H1 (cell line): Measurements from ENCODE around the gene SLC6A2. TPM values are rescaled to one million over a fixed set of nuclear protein-coding genes. Genes with fewer than 3 reads are reported as not detected.

Source experiments
- CHD7 ChIP-seq: fragments of 300-600 bp; sonication (generic); IDR thresholded peaks from 2 replicates; pipeline ENCODE4 v1.7.1; 2012; ENCODE audit warnings: low read length, moderate library complexity, mild to moderate bottlenecking, inconsistent platforms; ENCODE audit not compliant: insufficient replicate concordance
- CTBP2 ChIP-seq: IDR thresholded peaks from 2 replicates; pipeline ENCODE4 v1.7.0; 2011; ENCODE audit warnings: borderline replicate concordance, mild to moderate bottlenecking, moderate library complexity, mixed read lengths, low read length; ENCODE audit not compliant: insufficient read depth, insufficient read length
- EZH2 ChIP-seq: fragments of 200-600 bp; sonication (generic); IDR thresholded peaks from 2 replicates; pipeline ENCODE4 v1.7.1; 2012; ENCODE audit warnings: low read depth, mild to moderate bottlenecking, moderate library complexity, low read length, inconsistent platforms; ENCODE audit not compliant: severe bottlenecking
- KDM4A ChIP-seq: IDR thresholded peaks from one replicate; pipeline ENCODE4 v1.7.1; 2012; ENCODE audit warnings: low read depth, mild to moderate bottlenecking, moderate library complexity, low read length, inconsistent platforms; ENCODE audit not compliant: severe bottlenecking
- KDM5A ChIP-seq: fragments of 200-600 bp; IDR thresholded peaks from 2 replicates; pipeline ENCODE4 v1.7.1; 2012; ENCODE audit warnings: mild to moderate bottlenecking, low read length, inconsistent platforms, mixed read lengths
- POU5F1 ChIP-seq: IDR thresholded peaks from 2 replicates; pipeline ENCODE4 v1.6.1; 2011; ENCODE audit warnings: low read depth, mild to moderate bottlenecking, low read length, moderate library complexity
- RAD21 ChIP-seq, 2 experiments: IDR thresholded peaks in 1 of 2; conservative IDR thresholded peaks in 1 of 2; 2 replicates each; pipeline ENCODE4 v1.6.1; 2011; ENCODE audit warnings: low read depth in 2 of 2, low read length in 2 of 2, improper control_type of control experiment in 1 of 2, inconsistent platforms in 1 of 2, mild to moderate bottlenecking in 1 of 2, moderate library complexity in 1 of 2
- RFX5 ChIP-seq: IDR thresholded peaks from 2 replicates; pipeline ENCODE4 v1.6.1; 2011; ENCODE audit warnings: low read depth, low read length, improper control_type of control experiment, borderline replicate concordance
- SIRT6 ChIP-seq: IDR thresholded peaks from one replicate; pipeline ENCODE4 v1.7.1; 2012; ENCODE audit warnings: low read length, inconsistent platforms
- SIX5 ChIP-seq: IDR thresholded peaks from 2 replicates; pipeline ENCODE4 v1.6.1; 2011; ENCODE audit warnings: mild to moderate bottlenecking, low read depth, low read length
- SP4 ChIP-seq: IDR thresholded peaks from 2 replicates; pipeline ENCODE4 v1.6.1; 2012; ENCODE audit warnings: low read length, inconsistent platforms
- polyA plus RNA-seq, 7 experiments: library from polyadenylated mRNA; depleted of rRNA in 3 of 7; stranded (reverse) in 5 of 7; unstranded in 2 of 7; fragments of >200 nt in 5 of 7; fragments of 200-250 nt in 2 of 7; gene quantifications; 1 replicate in 5 of 7; 2 replicates in 1 of 7; 4 replicates in 1 of 7; pipeline versions ENCODE4 v1.2.1 to v1.2.3, GENCODE V29; 2011 to 2013; ENCODE audit warnings: missing spikeins in 2 of 7, mixed read lengths in 2 of 7
- total RNA-seq: library from RNA; stranded (reverse); fragmentation: NEBNext Ultra II Directional; extraction: Animal tissue kit (Norgen Biotek cat#: 25700); gene quantifications from 2 replicates; pipeline ENCODE4 v1.2.1, GENCODE V29; 2021

SLC6A2 gene
- total and polyA plus RNA-seq, 2 of the 8 experiments (the other 6 are each of a cell fraction or from before 2014, with no cell fraction given) = 0.35 TPM; not detected in 1

DNA sequence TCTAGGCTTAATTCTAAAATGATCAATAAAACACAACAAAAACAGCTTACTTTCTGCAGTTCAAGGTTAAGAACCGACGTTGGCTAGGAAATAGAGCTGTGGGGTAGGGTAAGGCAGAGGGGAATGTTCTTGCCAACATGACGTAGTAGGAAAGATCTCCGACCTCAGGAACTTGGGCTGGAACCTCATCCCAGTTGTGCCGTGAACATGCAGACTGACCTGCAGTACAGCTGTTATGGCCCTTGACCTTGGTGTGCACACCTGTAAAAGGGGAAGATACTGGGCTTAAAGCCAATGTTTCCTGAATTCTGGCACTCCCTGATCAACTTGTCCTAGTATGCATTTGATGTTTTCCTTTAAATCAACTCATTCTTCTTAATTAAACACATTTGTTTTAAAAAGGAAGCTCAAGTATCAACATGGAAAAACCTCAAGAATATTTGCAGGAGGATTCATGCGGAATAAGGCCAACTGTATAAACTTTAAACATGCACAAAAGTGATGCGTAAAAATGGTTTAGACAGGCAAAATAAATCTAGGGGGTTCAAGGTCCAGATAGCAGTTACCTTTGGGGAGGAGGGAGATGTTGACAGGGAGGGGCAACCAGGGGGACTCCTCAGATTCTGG lies 14.2 kb upstream of the SLC6A2 start (continued):
- TF ChIP-seq CHD7 = no peak
- no peak for TF ChIP-seq SP4
- no peak for TF ChIP-seq EZH2
- TF ChIP-seq SIRT6 = no peak
- TF ChIP-seq KDM5A = no peak
- TF ChIP-seq RAD21 (IDR thresholded peaks at IDR 0.05 in 1 of 2, conservative IDR thresholded peaks at IDR 0.05 in 1 of 2; ENCODE audit: low read depth in 2 of 2, low read length in 2 of 2) = no peak
- TF ChIP-seq POU5F1 = no peak
- TF ChIP-seq SIX5 = no peak
- no peak for TF ChIP-seq KDM4A
- no peak for TF ChIP-seq CTBP2
- TF ChIP-seq RFX5 = no peak
